Esophagus muscularis mucosa (tissue), 3 donors: ENCODE measurements around the gene CLCNKA.

Experiments
- CTCF ChIP-seq, 3 experiments: fragments of 200-600 bp in 2 of 3; fragments of 450-650 bp in 1 of 3; sonication (generic) in 2 of 3; IDR thresholded peaks; one replicate each; pipeline ENCODE4 v1.5.1; 2017 to 2019; ENCODE audit warnings: antibody characterized with exemption in 3 of 3, mild to moderate bottlenecking in 2 of 3, moderate library complexity in 1 of 3
- POLR2A ChIP-seq: fragments of 450-650 bp; IDR thresholded peaks from one replicate; pipeline ENCODE4 v1.6.1; 2017; ENCODE audit warnings: antibody characterized with exemption, moderate library complexity, mild to moderate bottlenecking, low read depth

- TF ChIP-seq CTCF (IDR thresholded peaks at IDR 0.05) (no peak), POLR2A (no peak)
These were observed 12.2 kb upstream of the CLCNKA start for GRCh38 chr1:16009678-16010077.
